Trophoblast cell (in vitro differentiated cells and primary cell): ENCODE measurements around the gene RRBP1.

Source experiments
- DNase-seq, 2 donors: peaks; one replicate each; pipeline ENCODE4 v3.0.0-alpha.2; 2016
- H2AFZ ChIP-seq: 2 replicates; pipeline ENCODE4 v1.6.1; 2013; ENCODE audit warnings: low read length, moderate library complexity, mild to moderate bottlenecking; ENCODE audit not compliant: insufficient read depth, poor library complexity
- H2AK5ac ChIP-seq: 2 replicates; pipeline ENCODE4 v1.6.1; 2013; ENCODE audit warnings: mild to moderate bottlenecking, low read length
- H2BK120ac ChIP-seq: 2 replicates; pipeline ENCODE4 v1.6.1; 2013; ENCODE audit warnings: low read length, mild to moderate bottlenecking, moderate library complexity; ENCODE audit not compliant: insufficient read depth, poor library complexity
- H2BK12ac ChIP-seq: 2 replicates; pipeline ENCODE4 v1.6.1; 2013; ENCODE audit warnings: mild to moderate bottlenecking, low read length, moderate library complexity
- H2BK5ac ChIP-seq: 2 replicates; pipeline ENCODE4 v1.6.1; 2013; ENCODE audit warnings: low read length, low read depth, moderate library complexity, mild to moderate bottlenecking; ENCODE audit not compliant: poor library complexity
- H3K14ac ChIP-seq: 2 replicates; pipeline ENCODE4 v1.6.1; 2013; ENCODE audit warnings: mild to moderate bottlenecking, low read length
- H3K18ac ChIP-seq: 2 replicates; pipeline ENCODE4 v1.6.1; 2013; ENCODE audit warnings: mild to moderate bottlenecking, low read length
- H3K23ac ChIP-seq: 2 replicates; pipeline ENCODE4 v1.6.1; 2013; ENCODE audit warnings: low read length
- H3K27ac ChIP-seq: 2 replicates; pipeline ENCODE4 v1.5.1; 2013; ENCODE audit warnings: low read depth, mild to moderate bottlenecking, inconsistent platforms, low read length, moderate library complexity
- H3K27me3 ChIP-seq: 2 replicates; pipeline ENCODE4 v1.6.1; 2013; ENCODE audit warnings: inconsistent platforms, mild to moderate bottlenecking, low read length, moderate library complexity; ENCODE audit not compliant: insufficient read depth
- H3K36me3 ChIP-seq, 2 experiments: 1 replicate in 1 of 2; 2 replicates in 1 of 2; pipeline ENCODE4 v1.6.1; 2013; ENCODE audit warnings: low read length in 2 of 2, mild to moderate bottlenecking in 2 of 2, moderate library complexity in 1 of 2; ENCODE audit not compliant: insufficient read depth in 2 of 2, control insufficient read depth in 1 of 2
- H3K4ac ChIP-seq: 2 replicates; pipeline ENCODE4 v1.6.1; 2013; ENCODE audit warnings: low read depth, mild to moderate bottlenecking, low read length, moderate library complexity
- H3K4me1 ChIP-seq, 2 experiments: 1 replicate in 1 of 2; 2 replicates in 1 of 2; pipeline ENCODE4 v1.6.1; 2013; ENCODE audit warnings: low read length in 2 of 2, mild to moderate bottlenecking in 2 of 2, moderate library complexity in 1 of 2; ENCODE audit not compliant: insufficient read depth in 2 of 2, control insufficient read depth in 1 of 2
- H3K4me2 ChIP-seq: 2 replicates; pipeline ENCODE4 v1.6.1; 2013; ENCODE audit warnings: inconsistent platforms, mild to moderate bottlenecking, low read length, moderate library complexity
- H3K4me3 ChIP-seq: 2 replicates; pipeline ENCODE4 v1.5.1; 2013; ENCODE audit warnings: mild to moderate bottlenecking, low read depth, low read length, inconsistent platforms
- H3K79me1 ChIP-seq: one replicate; pipeline ENCODE4 v1.6.1; 2013; ENCODE audit warnings: low read length
- H3K79me2 ChIP-seq: 2 replicates; pipeline ENCODE4 v1.6.1; 2013; ENCODE audit warnings: low read length, mild to moderate bottlenecking; ENCODE audit not compliant: control insufficient read depth, insufficient read depth, poor library complexity
- H3K9ac ChIP-seq: 2 replicates; pipeline ENCODE4 v1.6.1; 2013; ENCODE audit warnings: mild to moderate bottlenecking, low read length
- H3K9me3 ChIP-seq: 2 replicates; pipeline ENCODE4 v1.6.1; 2013; ENCODE audit warnings: low read depth, mild to moderate bottlenecking, control low read depth, inconsistent platforms, low read length; ENCODE audit not compliant: insufficient read depth
- H4K12ac ChIP-seq: 2 replicates; pipeline ENCODE4 v1.6.1; 2013; ENCODE audit warnings: low read depth, mild to moderate bottlenecking, low read length, moderate library complexity
- H4K8ac ChIP-seq: 2 replicates; pipeline ENCODE4 v1.6.1; 2013; ENCODE audit warnings: low read depth, mild to moderate bottlenecking, low read length, moderate library complexity
- H4K91ac ChIP-seq: one replicate; pipeline ENCODE4 v1.6.1; 2013; ENCODE audit warnings: low read depth, mild to moderate bottlenecking, low read length, moderate library complexity
- WGBS: extraction: QIAGEN DNeasy Blood & Tissue Kit; methylation state at CpG from one replicate; pipeline ENCODE4 v1.1.7; 2013; ENCODE audit warnings: missing lambda C conversion rate; ENCODE audit not compliant: insufficient read length, insufficient coverage; ENCODE audit errors: extremely low coverage; 5-methylcytosine and 5-hydroxymethylcytosine counted together

Gene RRBP1

DNA sequence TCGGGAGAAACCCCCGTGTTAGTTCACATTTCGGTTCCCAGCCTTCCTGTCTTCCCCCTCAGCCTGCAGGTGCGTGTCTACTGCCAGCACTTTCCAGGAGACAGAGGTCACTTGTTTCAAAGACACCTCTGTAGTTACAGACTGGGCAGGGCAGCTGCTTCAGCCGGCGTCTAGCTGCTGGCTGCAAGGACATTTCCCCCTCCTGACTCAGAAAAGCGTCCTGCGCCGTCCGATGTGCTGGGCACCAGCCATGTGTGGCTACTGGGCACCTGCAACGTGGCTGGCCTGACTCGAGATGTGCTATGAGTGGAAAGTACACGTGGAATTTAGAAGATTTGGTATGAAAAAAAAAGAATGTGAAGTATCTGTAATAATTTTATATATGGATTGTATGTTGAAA lies 37.6 kb downstream of the RRBP1 start:
- H3K18ac ChIP-seq = no peak overlapping the region
- peak; percentile 18 to 47 for DNase-seq
- no peak overlapping the region for H2AFZ ChIP-seq
- H3K27ac ChIP-seq = no peak overlapping the region
- no peak overlapping the region for H3K9ac ChIP-seq
- peaks cover 54 to 63% of the 10 kb centered on the region in 2 experiments for H3K36me3 ChIP-seq
- WGBS = 100% methylated on average over 1 of the region's 13 CpGs
- no peak overlapping the region for H2BK120ac ChIP-seq
- no peak overlapping the region for H4K12ac ChIP-seq
- no peak overlapping the region for H3K4me3 ChIP-seq
- H3K9me3 ChIP-seq = peaks cover 3% of the 10 kb centered on the region
- H2BK5ac ChIP-seq = no peak overlapping the region
- no peak overlapping the region for H3K4ac ChIP-seq
- H3K4me1 ChIP-seq = no peaks in the 10 kb centered on the region
- H4K91ac ChIP-seq = no peak overlapping the region
- no peaks in the 10 kb centered on the region for H3K79me1 ChIP-seq
- H2AK5ac ChIP-seq = no peak overlapping the region
- no peak overlapping the region for H4K8ac ChIP-seq
- H3K27me3 ChIP-seq = no peaks in the 10 kb centered on the region
- H3K4me2 ChIP-seq = no peak overlapping the region
- H3K14ac ChIP-seq = no peak overlapping the region
- no peak overlapping the region for H2BK12ac ChIP-seq
- no peak overlapping the region for H3K23ac ChIP-seq
- peaks cover 6% of the 10 kb centered on the region for H3K79me2 ChIP-seq

DNA sequence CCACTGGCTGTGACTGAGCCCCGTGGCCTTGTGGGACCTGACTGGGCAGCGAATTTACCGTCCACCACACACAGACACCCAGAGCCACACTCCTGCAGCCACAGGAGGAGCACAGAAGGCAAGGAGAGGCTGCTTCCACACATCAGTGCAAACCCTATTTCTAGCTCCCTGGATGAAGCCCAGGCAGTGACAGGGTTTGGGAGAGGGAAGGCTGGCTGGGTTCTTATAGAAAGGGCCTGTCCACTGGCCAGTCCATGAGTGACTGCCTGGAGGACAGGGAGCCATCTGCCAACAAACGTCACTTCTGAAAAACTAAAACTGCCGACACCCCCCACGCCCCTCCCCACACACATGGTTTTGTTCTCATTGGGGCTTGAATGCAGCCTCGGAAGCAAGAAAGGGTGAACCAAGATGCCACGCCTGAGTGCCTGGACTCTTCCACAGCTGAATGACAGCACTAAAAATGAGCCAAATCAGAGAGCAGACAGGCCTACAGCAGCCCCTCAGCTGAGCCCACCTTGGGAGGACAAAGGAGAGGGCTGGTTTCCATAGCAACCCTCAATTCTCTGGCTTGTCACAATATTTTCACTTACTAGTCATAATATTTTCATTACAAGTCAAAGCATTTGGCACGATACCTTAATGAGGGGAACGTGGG lies 38.4 kb downstream of the RRBP1 start:
- peaks cover 6% of the 10 kb centered on the region for H3K79me2 ChIP-seq

GRCh38 chr20:17642404-17643269 lies 39.4 kb downstream of the RRBP1 start:
- Histone ChIP-seq H3K36me3 (peaks cover 63 to 76% of the 10 kb centered on the region in 2 experiments), H3K4me1 (no peaks in the 10 kb centered on the region), H3K18ac (no peak overlapping the region), H2AK5ac (no peak overlapping the region), H3K9ac (no peak overlapping the region), H3K4me3 (no peak overlapping the region), H3K23ac (no peak overlapping the region), H4K8ac (no peak overlapping the region), H3K79me1 (no peaks in the 10 kb centered on the region), H2BK12ac (no peak overlapping the region), H3K4ac (no peak overlapping the region), H3K9me3 (peaks cover 3% of the 10 kb centered on the region), H3K27me3 (no peaks in the 10 kb centered on the region), H3K27ac (no peak overlapping the region), H4K12ac (no peak overlapping the region), H3K79me2 (peaks cover 2% of the 10 kb centered on the region), H2BK5ac (no peak overlapping the region), H3K14ac (no peak overlapping the region), H2AFZ (no peak overlapping the region), H3K4me2 (no peak overlapping the region), H2BK120ac (no peak overlapping the region), H4K91ac (no peak overlapping the region)
- no CpG with 5 or more reads among the region's 19 CpGs for WGBS
- DNase-seq = no peak

More for the DNA sequence above, 38.4 kb downstream of the RRBP1 start:
- Histone ChIP-seq H3K23ac (no peak overlapping the region), H3K4ac (no peak overlapping the region), H3K9me3 (peaks cover 3% of the 10 kb centered on the region), H3K18ac (no peak overlapping the region), H3K4me3 (no peak overlapping the region), H3K4me2 (no peak overlapping the region), H2BK12ac (no peak overlapping the region), H3K4me1 (no peaks in the 10 kb centered on the region), H2BK120ac (no peak overlapping the region), H2AK5ac (no peak overlapping the region), H3K14ac (no peak overlapping the region), H4K12ac (no peak overlapping the region), H3K27ac (no peak overlapping the region), H4K91ac (no peak overlapping the region), H4K8ac (no peak overlapping the region), H2BK5ac (no peak overlapping the region), H3K36me3 (peaks cover 60 to 68% of the 10 kb centered on the region in 2 experiments), H2AFZ (no peak overlapping the region), H3K27me3 (no peaks in the 10 kb centered on the region), H3K9ac (no peak overlapping the region), H3K79me1 (no peaks in the 10 kb centered on the region)
- no CpG with 5 or more reads among the region's 10 CpGs for WGBS
- DNase-seq = no peak

DNA sequence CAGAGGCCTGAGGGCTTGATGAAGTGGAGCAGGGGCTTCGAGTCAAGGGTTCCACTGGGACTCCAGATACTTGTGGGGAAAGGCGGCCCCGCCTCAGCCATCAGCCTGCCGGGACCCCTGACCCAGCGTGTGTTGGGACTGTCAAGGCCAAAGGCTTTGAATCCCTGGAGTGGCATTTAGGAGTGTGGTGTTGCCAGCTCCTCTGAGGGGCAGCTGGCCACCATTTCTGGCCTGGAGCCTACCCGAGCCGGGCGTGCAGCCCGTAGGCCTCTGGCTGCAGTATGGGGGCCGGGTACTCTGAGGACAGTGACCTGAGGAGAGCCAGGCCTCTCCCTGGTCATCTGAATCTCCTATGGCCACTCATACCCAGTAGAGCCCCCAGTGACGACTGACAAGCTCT lies 40.0 kb downstream of the RRBP1 start:
- no peak overlapping the region for H3K4me2 ChIP-seq
- WGBS = no CpG with 5 or more reads among the region's 11 CpGs
- DNase-seq = no peak
- H4K8ac ChIP-seq = no peak overlapping the region
- H3K14ac ChIP-seq = no peak overlapping the region
- no peaks in the 10 kb centered on the region for H3K27me3 ChIP-seq
- H3K4ac ChIP-seq = no peak overlapping the region
- H2BK12ac ChIP-seq = no peak overlapping the region
- no peaks in the 10 kb centered on the region for H3K4me1 ChIP-seq
- no peaks in the 10 kb centered on the region for H3K79me1 ChIP-seq
- no peak overlapping the region for H3K23ac ChIP-seq
- no peak overlapping the region for H4K91ac ChIP-seq
- H3K36me3 ChIP-seq = peaks cover 69 to 78% of the 10 kb centered on the region in 2 experiments
- H2AFZ ChIP-seq = no peak overlapping the region
- peaks cover 1% of the 10 kb centered on the region for H3K79me2 ChIP-seq
- no peak overlapping the region for H2AK5ac ChIP-seq
- no peak overlapping the region for H3K18ac ChIP-seq
- no peak overlapping the region for H3K4me3 ChIP-seq
- no peak overlapping the region for H3K9ac ChIP-seq
- no peak overlapping the region for H3K27ac ChIP-seq
- H3K9me3 ChIP-seq = peaks cover 3% of the 10 kb centered on the region
- H2BK120ac ChIP-seq = no peak overlapping the region
- H4K12ac ChIP-seq = no peak overlapping the region
- no peak overlapping the region for H2BK5ac ChIP-seq
